ENCODE measurements around the gene NR2F1. TPM values are rescaled to one million over a fixed set of nuclear protein-coding genes. Genes with fewer than 3 reads are reported as not detected.

NR2F1 gene
- total RNA-seq, 2 donors from 2014 or later = 0.22 TPM; not detected in 1

DNA sequence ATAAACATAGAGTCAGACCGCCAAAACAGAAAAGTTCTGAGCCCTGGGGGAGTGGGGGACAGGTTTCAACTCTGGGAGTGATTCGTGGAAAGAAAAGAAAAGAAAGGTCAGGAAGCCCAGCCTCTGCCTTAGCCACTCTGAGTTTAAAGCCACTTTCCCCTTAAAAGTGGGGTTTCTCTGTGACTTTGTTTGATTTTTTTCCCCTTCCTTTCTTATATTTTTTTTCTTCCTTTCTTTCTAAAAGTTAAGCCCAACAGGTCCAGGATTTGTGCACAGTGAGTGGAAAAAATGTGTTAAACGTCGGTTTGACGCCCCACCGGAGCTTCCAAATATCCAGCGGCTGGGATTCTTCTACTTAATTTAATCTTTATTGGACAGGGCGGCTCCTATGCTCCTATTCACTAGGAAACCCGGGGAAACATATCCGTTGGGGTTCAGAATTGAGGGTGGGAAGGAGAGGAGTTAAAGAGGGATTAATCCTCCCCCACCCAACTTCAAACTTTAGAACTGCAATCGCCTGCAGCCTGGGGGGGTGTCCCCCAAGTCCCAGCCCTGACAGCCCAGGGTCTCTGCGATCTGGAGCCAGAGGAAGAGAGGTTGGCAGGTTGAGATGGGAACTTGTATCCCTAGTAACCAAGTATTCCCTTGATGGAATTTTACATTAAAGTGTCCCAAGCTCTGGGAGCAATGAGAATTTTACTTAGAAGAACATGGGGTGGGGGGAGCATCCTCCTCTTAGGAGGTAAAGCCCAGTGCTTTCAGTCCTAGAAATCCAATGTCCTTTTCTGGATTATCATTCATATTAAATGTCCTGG is 8.3 kb upstream of the NR2F1 start:
- H3K4me3 Mint-ChIP-seq = no peak overlapping the region
- Histone ChIP-seq H3K27me3 (ENCODE audit: control insufficient read depth, insufficient read depth, low read length, poor library complexity, severe bottlenecking) (peaks cover 100% of the 10 kb centered on the region), H3K4me3 (ENCODE audit: low read length) (no peak overlapping the region), H3K9ac (ENCODE audit: extremely low read depth, low read length, poor library complexity, severe bottlenecking) (no peak overlapping the region), H3K9me3 (ENCODE audit: control insufficient read depth, low read length) (no peaks in the 10 kb centered on the region), H3K27ac (ENCODE audit: low read depth, low read length) (peak overlapping the region; percentile 3), H3K36me3 (ENCODE audit: control insufficient read depth, insufficient read depth, low read length) (no peaks in the 10 kb centered on the region), H3K4me1 (ENCODE audit: control insufficient read depth, insufficient read depth, low read length) (no peaks in the 10 kb centered on the region)
- H3K27ac Mint-ChIP-seq = no peak overlapping the region
- DNase-seq = no peak
- peaks cover 99% of the 10 kb centered on the region for H3K27me3 Mint-ChIP-seq (ENCODE audit: insufficient read depth)
- peaks cover 28% of the 10 kb centered on the region for H3K4me1 Mint-ChIP-seq
- TF ChIP-seq, protein P1, sequence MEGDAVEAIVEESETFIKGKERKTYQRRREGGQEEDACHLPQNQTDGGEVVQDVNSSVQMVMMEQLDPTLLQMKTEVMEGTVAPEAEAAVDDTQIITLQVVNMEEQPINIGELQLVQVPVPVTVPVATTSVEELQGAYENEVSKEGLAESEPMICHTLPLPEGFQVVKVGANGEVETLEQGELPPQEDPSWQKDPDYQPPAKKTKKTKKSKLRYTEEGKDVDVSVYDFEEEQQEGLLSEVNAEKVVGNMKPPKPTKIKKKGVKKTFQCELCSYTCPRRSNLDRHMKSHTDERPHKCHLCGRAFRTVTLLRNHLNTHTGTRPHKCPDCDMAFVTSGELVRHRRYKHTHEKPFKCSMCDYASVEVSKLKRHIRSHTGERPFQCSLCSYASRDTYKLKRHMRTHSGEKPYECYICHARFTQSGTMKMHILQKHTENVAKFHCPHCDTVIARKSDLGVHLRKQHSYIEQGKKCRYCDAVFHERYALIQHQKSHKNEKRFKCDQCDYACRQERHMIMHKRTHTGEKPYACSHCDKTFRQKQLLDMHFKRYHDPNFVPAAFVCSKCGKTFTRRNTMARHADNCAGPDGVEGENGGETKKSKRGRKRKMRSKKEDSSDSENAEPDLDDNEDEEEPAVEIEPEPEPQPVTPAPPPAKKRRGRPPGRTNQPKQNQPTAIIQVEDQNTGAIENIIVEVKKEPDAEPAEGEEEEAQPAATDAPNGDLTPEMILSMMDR (conservative IDR thresholded peaks at IDR 0.05) = no peak
- 8% methylated on average over 10 of the region's 12 CpGs; no CpG with 5 or more reads in 1 of the 2 experiments for WGBS, 2 experiments (ENCODE audit: insufficient coverage in 1 of 2, insufficient read length in 1 of 2)
- H3K9me3 Mint-ChIP-seq = no peaks in the 10 kb centered on the region
- no peaks in the 10 kb centered on the region for H3K36me3 Mint-ChIP-seq (ENCODE audit: low read depth)

DNA sequence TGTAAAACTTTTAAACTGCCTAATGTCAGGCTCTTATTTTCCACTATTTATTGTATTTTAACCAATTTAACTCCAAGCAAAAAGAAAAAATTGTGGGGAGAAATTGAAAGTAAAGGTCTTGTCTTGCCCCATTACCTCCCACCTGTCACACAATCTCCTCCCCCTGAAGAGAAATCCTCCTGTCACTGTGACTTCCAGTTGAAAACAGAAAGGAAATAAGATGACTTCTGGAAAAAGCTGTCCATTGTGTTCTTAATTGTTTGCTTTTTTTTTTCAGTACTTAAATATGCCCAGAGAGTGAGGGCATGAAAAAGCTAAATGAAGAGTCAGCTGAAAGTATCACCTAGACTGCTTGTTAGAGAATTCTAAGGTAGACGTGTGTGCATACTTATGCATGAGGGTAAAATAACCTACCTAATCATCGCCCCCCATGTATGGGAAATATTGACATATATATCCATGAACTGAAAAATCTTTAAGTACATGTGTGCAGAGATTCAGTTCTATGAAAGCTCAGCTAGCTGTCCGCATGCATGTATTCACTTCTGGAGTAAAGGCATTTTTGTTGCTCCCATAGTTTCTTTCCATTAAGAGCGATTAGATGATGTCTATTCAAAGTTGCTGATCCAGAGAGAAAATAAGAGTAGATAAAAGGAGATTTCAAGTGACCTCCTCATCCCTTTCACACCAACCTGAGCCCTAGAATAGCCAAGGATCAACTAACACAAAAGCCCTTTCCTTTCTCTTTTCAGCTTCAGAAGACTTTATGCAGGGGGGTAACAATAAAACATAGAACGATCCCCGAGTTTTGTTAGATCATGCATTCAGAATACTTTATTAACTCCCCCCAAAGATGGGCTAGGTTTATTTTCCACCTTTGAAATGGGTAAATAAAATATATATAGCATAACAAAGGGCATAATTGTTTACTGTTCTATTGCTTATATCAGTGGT is 7.3 kb upstream of the NR2F1 start:
- no peaks in the 10 kb centered on the region for H3K9me3 ChIP-seq (ENCODE audit: control insufficient read depth, low read length)
- Mint-ChIP-seq H3K27ac (no peak overlapping the region), H3K27me3 (ENCODE audit: insufficient read depth) (peaks cover 100% of the 10 kb centered on the region), H3K4me1 (peaks cover 33% of the 10 kb centered on the region), H3K9me3 (no peaks in the 10 kb centered on the region), H3K4me3 (no peak overlapping the region), H3K36me3 (ENCODE audit: low read depth) (no peaks in the 10 kb centered on the region)
- no peaks in the 10 kb centered on the region for H3K4me1 ChIP-seq (ENCODE audit: control insufficient read depth, insufficient read depth, low read length)
- H3K27ac ChIP-seq (ENCODE audit: low read depth, low read length) = no peak overlapping the region
- DNase-seq = no peak
- TF ChIP-seq, protein P1 (conservative IDR thresholded peaks at IDR 0.05) = no peak
- H3K36me3 ChIP-seq (ENCODE audit: control insufficient read depth, insufficient read depth, low read length) = no peaks in the 10 kb centered on the region
- H3K27me3 ChIP-seq (ENCODE audit: control insufficient read depth, insufficient read depth, low read length, poor library complexity, severe bottlenecking) = peaks cover 100% of the 10 kb centered on the region
- H3K9ac ChIP-seq (ENCODE audit: extremely low read depth, low read length, poor library complexity, severe bottlenecking) = no peak overlapping the region
- 25 to 63% methylated on average over 1 to 3 of the region's 6 CpGs for WGBS, 2 experiments (ENCODE audit: insufficient coverage in 1 of 2, insufficient read length in 1 of 2)
- no peak overlapping the region for H3K4me3 ChIP-seq (ENCODE audit: low read length)

DNA sequence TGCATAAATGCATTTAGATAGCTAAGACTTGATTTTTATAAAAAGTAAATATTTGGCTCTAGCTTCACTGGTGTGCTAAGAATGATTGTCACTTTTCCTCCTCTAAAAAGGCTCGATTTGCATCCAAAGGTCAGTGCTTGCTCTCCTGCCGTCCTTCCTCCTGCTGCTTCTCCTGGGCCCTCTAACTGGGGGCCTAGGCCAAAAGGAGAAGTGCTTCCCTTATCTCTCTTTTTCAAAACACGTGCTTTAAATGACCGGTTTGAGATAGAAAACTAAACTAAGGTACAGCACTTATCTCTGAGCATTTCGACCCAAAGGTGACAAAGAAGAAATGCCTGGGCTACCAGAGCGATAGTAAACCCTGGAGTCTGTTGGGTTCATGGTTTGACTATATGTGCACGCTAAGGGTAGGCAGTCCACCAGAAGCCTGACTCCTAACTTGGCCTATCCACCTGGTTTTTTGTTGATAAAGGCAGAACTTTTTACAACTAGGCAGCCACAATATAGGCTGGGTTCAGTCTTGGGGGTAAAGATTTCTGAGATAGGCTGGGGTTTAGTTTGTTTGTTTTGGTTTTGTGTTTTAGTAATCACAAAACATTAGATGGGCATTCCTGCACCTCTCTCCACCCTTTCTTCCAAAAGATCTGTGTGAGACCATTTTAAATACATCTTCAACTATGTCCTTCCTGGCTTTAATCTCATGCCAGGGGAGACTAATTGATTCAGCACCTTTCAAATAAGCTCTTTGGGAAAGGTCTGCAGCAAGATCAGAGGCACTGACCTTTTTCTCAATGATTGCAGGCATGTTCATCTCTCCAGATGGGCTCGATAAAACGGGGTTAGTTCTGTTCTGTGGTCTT is 5.8 kb upstream of the NR2F1 start:
- Mint-ChIP-seq H3K9me3 (no peaks in the 10 kb centered on the region), H3K27ac (no peak overlapping the region), H3K4me3 (no peak overlapping the region), H3K27me3 (ENCODE audit: insufficient read depth) (peaks cover 92% of the 10 kb centered on the region), H3K36me3 (ENCODE audit: low read depth) (no peaks in the 10 kb centered on the region), H3K4me1 (peaks cover 28% of the 10 kb centered on the region)
- Histone ChIP-seq H3K27me3 (ENCODE audit: control insufficient read depth, insufficient read depth, low read length, poor library complexity, severe bottlenecking) (peaks cover 98% of the 10 kb centered on the region), H3K9me3 (ENCODE audit: control insufficient read depth, low read length) (no peaks in the 10 kb centered on the region), H3K27ac (ENCODE audit: low read depth, low read length) (peak overlapping the region; percentile 29), H3K9ac (ENCODE audit: extremely low read depth, low read length, poor library complexity, severe bottlenecking) (no peak overlapping the region), H3K4me3 (ENCODE audit: low read length) (no peak overlapping the region), H3K36me3 (ENCODE audit: control insufficient read depth, insufficient read depth, low read length) (no peaks in the 10 kb centered on the region), H3K4me1 (ENCODE audit: control insufficient read depth, insufficient read depth, low read length) (no peaks in the 10 kb centered on the region)
- no peak for DNase-seq
- TF ChIP-seq, protein P1 (conservative IDR thresholded peaks at IDR 0.05) = no peak
- 16 to 22% methylated on average over 4 to 9 of the region's 9 CpGs for WGBS, 2 experiments (ENCODE audit: insufficient coverage in 1 of 2, insufficient read length in 1 of 2)

Measured in endodermal cell (in vitro differentiated cells).